ENCODE measurements around the gene STARD3NL.
"Not testable (repeated sequence)": the region's sequence is repeated elsewhere in the genome, so short reads cannot be mapped to it uniquely, and the experiment has no call there.

DNA sequence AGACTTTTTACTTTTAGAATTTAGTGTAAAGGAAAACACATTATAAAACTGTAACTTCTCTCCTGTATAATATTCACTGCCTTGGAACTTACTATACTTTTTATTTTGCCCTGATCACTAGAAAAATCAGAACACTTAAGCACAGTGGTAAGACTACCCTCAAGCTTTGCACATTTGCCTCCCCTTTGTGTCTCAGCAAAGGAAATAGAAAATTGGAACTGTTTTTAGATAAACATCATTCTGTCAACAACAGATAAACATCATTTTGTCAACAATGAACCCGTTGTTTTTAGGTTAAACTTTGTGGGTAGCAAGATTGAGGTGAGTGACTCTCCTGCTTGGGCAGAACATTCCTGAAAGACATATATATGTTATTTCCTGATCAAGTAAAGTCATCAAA is 86.6 kb downstream of the STARD3NL start:
- not testable (repeated sequence) for TF ChIP-seq CTCF, POLR2A (IDR thresholded peaks at IDR 0.05)
